LNCaP clone FGC (cell line): ENCODE results near the gene NEDD9.

Experiments
- DNase-seq: peaks from one replicate; pipeline ENCODE4 v3.0.0-alpha.2; 2011; ENCODE audit warnings: low read depth
- H3K4me3 ChIP-seq: 2 replicates; pipeline ENCODE4 v1.5.1; 2011; ENCODE audit warnings: mild to moderate bottlenecking, low read depth, low read length, control low read depth
- TF ChIP-seq, protein P1 (sequence below): IDR thresholded peaks from 2 replicates; pipeline ENCODE4 v1.5.1; 2012; ENCODE audit warnings: mild to moderate bottlenecking; ENCODE audit not compliant: control insufficient read depth, insufficient read depth; ENCODE audit errors: extremely low read depth

The NEDD9 gene

DNA sequence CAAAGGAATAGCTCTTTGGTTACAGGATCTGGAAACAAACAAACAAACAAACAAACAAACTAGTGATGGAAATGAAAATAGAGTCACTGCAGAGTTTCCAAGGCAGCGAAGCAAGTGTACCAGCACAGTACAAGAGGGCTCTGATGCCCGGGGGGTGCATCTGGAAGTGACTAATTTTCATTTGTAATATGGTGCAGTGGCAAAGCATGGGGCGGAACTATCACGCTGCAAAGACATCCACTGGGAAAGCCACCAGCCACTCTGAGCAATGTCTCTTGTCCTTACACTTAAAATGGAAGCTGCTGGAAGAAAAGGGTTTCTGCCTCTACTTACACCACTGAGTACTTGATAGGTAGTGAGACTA, 44.4 kb upstream of the NEDD9 start:
- TF ChIP-seq, protein P1, sequence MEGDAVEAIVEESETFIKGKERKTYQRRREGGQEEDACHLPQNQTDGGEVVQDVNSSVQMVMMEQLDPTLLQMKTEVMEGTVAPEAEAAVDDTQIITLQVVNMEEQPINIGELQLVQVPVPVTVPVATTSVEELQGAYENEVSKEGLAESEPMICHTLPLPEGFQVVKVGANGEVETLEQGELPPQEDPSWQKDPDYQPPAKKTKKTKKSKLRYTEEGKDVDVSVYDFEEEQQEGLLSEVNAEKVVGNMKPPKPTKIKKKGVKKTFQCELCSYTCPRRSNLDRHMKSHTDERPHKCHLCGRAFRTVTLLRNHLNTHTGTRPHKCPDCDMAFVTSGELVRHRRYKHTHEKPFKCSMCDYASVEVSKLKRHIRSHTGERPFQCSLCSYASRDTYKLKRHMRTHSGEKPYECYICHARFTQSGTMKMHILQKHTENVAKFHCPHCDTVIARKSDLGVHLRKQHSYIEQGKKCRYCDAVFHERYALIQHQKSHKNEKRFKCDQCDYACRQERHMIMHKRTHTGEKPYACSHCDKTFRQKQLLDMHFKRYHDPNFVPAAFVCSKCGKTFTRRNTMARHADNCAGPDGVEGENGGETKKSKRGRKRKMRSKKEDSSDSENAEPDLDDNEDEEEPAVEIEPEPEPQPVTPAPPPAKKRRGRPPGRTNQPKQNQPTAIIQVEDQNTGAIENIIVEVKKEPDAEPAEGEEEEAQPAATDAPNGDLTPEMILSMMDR, result no peak
- DNase-seq, result no peak
- H3K4me3 ChIP-seq, result no peak overlapping the region

DNA sequence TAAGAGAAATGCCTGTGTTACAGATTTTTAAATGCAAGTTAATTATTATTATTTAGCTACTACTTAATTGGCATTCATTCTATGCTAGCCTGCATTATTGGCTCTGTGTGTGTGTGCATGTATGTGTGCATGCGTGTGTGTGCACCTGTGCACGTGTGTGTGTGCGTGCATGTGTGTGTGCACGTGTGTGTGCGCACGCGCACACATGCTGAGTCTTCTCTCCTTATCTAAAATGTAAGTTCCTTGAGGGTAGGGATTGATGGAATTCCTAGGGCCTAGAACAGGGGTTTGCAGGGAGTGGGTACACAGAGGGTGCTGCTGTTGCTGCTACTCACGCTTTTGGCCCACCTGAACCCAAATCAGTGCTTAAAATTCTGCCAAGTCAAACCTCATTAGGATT, 43.8 kb upstream of the NEDD9 start:
- no peak overlapping the region for H3K4me3 ChIP-seq
- no peak for DNase-seq
- TF ChIP-seq, protein P1, result no peak

DNA sequence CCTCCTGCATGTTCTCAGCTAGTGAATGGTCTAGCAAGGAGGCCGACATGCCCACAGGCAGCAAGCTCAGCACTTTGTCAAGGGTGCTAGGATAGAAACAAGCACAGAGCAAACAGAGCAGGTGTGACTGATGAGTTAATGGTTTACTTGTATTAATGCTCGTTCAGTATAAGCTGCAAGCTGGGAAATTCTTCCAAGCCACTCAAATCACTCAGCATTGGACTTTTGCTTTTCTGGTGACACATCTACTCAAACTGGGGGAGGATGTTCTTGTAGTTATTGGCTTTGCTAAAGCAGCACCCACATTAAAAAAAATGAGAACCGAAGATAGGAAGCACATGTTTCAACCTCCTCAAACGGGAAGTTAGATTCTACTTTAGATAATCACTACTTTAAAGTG, 43.1 kb upstream of the NEDD9 start:
- TF ChIP-seq, protein P1, result no peak
- no peak overlapping the region for H3K4me3 ChIP-seq
- no peak for DNase-seq

DNA sequence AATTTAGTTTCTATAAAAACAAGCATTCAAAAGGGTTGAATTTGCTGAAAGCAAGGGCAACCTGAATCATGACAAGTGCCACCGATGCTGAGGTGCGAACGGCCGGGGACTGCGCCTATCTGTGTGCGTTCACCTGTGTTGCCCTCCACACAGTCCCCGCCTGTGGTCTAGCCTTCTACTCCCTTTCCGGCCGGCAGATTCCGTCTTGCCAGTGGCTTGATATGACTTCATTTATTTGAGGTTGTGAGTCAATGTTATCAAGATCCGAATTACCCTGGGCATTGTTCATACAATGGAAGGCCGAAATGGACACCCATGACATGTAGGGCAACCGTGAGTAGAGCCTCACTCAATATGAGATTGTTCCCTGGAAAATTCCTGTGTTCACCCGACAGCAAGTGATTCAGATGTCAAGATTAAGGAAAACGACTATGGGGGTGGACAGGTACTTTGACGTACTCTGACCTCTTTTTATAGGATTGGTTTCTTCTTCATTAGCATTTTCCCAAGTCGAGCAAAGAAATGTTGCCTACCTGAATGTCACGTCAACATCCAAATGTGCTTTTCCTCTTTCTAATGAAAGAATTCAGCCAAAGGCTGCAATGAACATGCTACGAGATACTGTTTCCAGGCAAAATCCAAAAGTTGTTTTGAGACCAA, 41.1 kb upstream of the NEDD9 start:
- no peak for DNase-seq
- TF ChIP-seq, protein P1, result no peak
- H3K4me3 ChIP-seq, result no peak overlapping the region

DNA sequence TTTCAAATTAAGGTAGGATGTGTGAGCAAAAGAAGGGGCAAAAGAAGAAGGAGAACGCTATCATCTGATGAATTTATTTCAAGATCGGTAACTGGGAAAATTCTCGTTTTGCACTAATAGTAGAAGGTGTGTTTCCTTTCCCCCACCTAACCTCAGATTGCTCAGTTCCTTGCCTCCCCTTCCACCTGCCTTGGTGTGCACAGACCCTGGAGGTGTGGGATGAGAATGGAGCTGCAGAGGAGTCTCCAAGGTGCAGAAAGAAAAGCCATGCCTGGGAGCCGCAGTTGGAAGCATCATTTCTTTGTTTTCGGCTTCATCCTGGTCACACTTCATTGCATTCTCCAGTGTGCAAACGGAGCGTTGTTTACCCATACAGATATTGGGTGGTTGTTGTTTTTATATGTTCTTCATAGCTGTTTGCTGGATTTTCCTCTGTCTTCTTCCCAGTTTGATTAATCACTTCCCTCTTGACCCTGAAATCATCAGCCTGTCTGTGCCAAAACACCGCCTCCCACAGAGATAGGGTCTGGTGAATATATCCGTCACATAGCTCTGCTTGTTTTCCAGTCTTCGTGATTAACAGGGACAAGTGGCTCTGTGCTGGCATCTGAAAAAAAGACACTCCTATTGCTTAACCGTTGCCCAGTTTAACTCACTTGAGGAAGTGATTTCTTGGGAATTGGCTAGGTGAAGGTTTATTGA, 40.2 kb upstream of the NEDD9 start:
- DNase-seq, result no peak
- no peak overlapping the region for H3K4me3 ChIP-seq
- TF ChIP-seq, protein P1, result no peak

DNA sequence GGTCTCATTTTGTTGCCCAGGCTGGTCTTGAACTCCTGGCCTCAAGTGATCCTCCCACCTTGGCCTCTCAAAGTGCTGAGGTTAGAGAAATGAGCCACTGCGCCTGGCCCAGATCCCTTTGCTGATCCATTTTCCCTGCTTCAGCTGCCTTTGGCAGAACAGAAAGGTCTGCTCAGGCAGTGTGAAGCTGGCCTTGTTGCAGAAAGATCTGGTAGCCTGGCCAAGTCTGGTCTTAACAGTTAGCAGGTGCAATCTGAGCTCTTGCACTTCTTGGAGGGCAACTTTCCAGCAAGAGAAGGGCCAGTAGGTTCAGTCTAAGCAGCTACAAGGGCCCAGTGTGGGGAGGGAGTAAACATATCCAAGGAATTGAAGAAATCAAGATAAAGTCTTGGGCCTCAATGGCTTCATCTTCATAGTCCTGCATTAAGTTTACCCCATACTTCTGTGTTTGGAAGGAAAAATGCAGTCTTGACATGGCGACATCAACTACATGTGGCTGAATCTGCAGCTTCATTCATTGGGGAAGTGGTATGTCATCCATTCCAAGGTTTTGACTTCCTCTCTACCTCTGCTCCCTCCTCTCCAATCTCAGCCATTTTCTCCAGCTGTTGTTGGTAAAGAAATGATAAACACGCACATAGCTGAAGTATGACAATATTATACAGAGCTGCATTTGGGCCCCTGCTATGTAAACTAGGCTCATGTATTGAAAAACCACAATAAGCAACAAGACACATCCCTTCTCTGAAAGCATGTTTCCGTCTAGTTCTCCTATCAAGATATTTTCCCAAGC, 39.0 kb upstream of the NEDD9 start:
- TF ChIP-seq, protein P1, result no peak
- DNase-seq, result no peak

More for the DNA sequence above, 39.0 kb upstream of the NEDD9 start:
- H3K4me3 ChIP-seq, result no peak overlapping the region
